CD4-positive, alpha-beta T cell treated with Interleukin-10 for 1 hour (primary cell): ENCODE data around the gene H1-8.

Experiments
- DNase-seq: peaks from one replicate; pipeline ENCODE4 v3.0.0-alpha.2; 2020

The H1-8 gene

GRCh38 chr3:129556890-129557547 lies 14.0 kb downstream of the H1-8 start:
- no peak for DNase-seq

- no peak for DNase-seq
These were observed 14.5 kb downstream of the H1-8 start for GRCh38 chr3:129557548-129557894.

GRCh38 chr3:129558081-129558771 lies 15.3 kb downstream of the H1-8 start:
- DNase-seq: no peak

- DNase-seq: no peak
These were observed 16.0 kb downstream of the H1-8 start for GRCh38 chr3:129558772-129559564.

- no peak for DNase-seq
These were observed 16.6 kb downstream of the H1-8 start for GRCh38 chr3:129559565-129560079.

GRCh38 chr3:129560269-129560787 lies 17.4 kb downstream of the H1-8 start:
- DNase-seq: no peak

- no peak for DNase-seq
These were observed 18.1 kb downstream of the H1-8 start for GRCh38 chr3:129560911-129561594.

GRCh38 chr3:129561619-129562248 lies 18.8 kb downstream of the H1-8 start:
- no peak for DNase-seq

- no peak for DNase-seq
These were observed 19.8 kb downstream of the H1-8 start for GRCh38 chr3:129562803-129563202.

GRCh38 chr3:129563332-129563731 lies 20.4 kb downstream of the H1-8 start:
- no peak for DNase-seq

- DNase-seq: no peak
These were observed 21.0 kb downstream of the H1-8 start for GRCh38 chr3:129563850-129564535.

GRCh38 chr3:129564981-129565644 lies 22.1 kb downstream of the H1-8 start:
- no peak for DNase-seq

GRCh38 chr3:129565902-129566301 lies 22.9 kb downstream of the H1-8 start:
- no peak for DNase-seq

GRCh38 chr3:129567176-129567705 lies 24.3 kb downstream of the H1-8 start:
- DNase-seq: no peak

GRCh38 chr3:129567939-129568338 lies 25.0 kb downstream of the H1-8 start:
- no peak for DNase-seq

- no peak for DNase-seq
These were observed 26.9 kb downstream of the H1-8 start for GRCh38 chr3:129569856-129570255.

- DNase-seq: no peak
These were observed 28.9 kb downstream of the H1-8 start for GRCh38 chr3:129571605-129572547.

- no peak for DNase-seq
These were observed 29.6 kb downstream of the H1-8 start for GRCh38 chr3:129572603-129573002.

GRCh38 chr3:129573493-129573892 lies 30.5 kb downstream of the H1-8 start:
- DNase-seq: no peak

GRCh38 chr3:129574206-129574605 lies 31.2 kb downstream of the H1-8 start:
- DNase-seq: no peak
